Measurements from ENCODE around the gene SLC9A7.

The SLC9A7 gene

DNA sequence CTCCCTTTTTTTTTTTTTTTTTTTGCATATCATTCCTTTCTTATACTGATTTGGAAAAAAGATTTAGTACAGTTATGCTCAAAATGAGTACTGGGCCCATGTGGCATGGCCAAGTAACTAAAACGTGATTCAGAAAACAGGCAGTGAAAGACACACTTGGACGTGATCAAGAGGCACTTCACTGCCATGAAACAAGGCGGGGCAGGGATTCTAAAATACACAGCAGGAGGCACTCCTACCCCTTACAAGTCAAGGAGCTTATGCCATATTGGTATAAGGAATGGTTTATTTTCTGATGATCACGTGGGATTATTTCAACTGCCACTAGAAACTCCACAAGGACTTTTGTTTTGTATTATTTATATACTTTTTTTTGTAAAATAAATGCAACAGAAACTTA, 113.3 kb downstream of the SLC9A7 start:
- DNase-seq: no peak

DNA sequence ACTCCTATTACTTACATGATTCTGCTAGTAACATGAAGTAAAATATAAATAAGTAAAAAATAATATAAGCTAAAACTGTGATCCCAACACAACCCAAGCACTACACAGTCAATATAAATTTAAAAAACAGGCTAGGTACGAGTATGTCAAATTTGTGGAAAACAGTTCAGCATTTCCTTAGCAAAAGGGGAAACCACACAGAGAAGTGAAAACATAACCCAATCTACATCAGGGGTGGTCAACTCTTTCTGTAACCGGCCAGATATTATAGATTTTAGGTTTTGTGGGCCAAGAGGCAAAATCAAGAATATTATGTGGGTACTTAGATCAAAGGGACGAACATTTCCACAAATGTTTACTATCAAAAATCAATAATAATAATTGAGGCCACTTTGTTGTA, 115.3 kb downstream of the SLC9A7 start:
- DNase-seq: no peak

DNA sequence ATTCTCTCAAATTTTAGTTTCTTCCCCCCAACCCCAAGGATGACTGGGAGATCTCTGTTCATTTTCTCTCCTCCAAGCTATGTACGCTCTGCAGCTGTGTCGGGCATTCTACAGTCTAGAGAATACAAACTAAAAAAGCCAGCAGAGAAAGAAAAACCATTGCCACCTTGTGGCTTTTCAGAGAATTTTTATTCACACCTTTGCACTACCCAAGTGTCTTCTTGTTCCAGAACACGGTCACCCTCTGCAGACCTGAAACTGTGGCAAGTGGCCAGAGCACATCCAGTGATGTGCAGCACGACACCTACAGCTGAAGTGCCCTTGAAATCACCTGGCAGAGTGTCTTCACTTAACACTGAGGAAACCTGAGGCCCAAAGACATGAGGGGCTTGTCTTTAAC, 116.8 kb downstream of the SLC9A7 start:
- peak; percentile 69 for DNase-seq

- no peak for DNase-seq
Measured at GRCh38 chrX:46637938-46638337, 121.0 kb downstream of the SLC9A7 start.

GRCh38 chrX:46636223-46636622, 122.7 kb downstream of the SLC9A7 start:
- DNase-seq: no peak

GRCh38 chrX:46635186-46635585, 123.7 kb downstream of the SLC9A7 start:
- no peak for DNase-seq

DNA sequence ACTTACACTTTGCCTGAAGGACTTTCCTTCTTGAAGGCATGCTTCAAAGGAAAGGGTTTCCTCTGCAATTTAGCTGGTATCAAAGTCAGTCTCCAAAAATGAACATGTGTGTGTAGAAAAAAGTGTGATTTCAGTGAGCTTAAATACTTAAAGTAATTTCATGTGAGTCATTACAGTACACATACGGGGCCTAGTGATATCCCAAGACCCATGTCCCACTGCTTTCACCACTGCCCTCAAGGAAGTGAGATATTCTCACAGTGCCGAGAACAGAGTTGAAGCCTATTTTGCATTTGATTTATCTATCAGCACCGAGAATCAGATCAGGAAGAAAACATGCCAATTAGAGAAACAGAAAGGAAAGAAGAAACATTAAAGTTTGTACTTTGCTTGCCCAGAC, 124.3 kb downstream of the SLC9A7 start:
- no peak for DNase-seq

GRCh38 chrX:46630141-46630540, 128.8 kb downstream of the SLC9A7 start:
- DNase-seq: no peak

GRCh38 chrX:46628460-46629371, 130.2 kb downstream of the SLC9A7 start:
- DNase-seq: no peak

- no peak for DNase-seq
Measured at GRCh38 chrX:46627711-46628419, 131.1 kb downstream of the SLC9A7 start.

DNA sequence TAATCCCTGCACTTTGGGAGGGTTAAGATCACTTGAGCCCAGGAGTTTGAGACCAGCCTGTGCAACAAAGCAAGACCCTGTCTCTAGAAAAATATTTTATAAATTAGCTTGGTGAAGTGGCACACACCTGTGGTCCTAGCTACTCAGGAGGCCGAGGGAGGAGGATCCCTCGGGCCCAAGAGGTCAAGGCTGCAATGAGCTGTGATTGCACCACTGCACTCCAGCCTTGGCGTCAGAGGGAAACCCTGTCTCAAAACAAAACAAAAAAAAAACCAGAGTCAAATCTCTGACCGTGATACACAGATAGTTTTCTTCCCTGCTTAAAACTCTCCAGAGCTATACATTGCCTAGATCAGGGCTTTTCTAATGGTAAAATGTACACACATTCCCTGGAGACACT, 131.9 kb downstream of the SLC9A7 start:
- DNase-seq: no peak

DNA sequence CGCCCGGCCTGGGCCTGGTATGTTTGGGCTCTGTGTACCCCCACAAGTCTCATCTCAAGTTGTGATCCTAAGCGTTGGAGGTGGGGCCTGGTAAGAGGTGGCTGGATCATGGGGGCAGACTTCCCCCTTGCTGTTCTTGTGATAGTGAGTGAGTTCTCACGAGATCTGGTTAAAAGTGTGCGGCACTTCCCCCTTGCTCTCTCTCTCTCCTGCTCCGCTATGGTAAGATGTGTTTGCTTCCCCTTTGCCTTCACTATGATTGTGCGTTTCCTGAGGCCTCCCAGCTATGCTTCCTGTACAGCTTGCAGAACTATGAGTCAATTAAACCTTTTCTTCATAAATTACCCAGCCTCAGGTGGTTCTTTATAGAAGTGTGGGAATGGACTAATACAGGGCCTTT, 132.4 kb downstream of the SLC9A7 start:
- no peak for DNase-seq

GRCh38 chrX:46624090-46624786, 134.7 kb downstream of the SLC9A7 start:
- DNase-seq: peak; percentile 8

DNA sequence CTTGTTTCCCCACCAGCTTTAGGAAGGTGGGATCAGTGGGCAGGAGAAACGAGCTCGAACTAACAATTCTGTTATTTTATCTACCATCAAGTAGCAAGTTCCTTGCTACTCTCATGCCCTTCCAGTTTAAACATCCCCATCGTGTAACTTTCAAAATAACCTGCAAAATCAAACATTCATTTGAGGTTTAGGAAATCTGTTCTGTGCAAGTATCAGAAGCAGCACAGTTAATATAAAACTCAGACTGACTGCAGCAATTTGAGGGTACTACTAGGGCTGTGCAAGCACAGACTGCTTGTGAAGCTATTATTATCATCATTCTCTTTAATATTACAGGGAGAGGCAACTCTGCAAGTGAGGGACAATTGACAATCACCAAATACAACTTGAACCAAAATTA, 137.3 kb downstream of the SLC9A7 start:
- no peak for DNase-seq

DNA sequence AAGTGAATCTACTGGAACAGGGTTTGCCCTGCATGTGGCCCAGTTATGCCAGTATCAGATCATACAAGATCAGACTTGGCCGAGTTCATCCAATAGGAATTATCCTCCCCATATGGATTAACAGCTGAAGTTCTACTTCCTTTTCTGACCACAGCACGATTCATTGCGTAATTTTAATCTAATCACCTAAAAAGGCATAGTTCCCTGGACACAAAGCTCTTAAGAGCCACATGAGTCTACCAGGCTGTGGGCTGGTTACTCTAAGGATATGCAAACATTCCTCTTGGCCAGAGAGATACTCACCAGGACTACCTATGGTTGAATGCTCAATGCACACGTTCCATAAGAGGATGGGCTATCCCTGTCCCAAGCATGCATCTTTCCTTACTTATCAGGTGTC, 138.4 kb downstream of the SLC9A7 start:
- DNase-seq: no peak

GRCh38 chrX:46618947-46619346, 140.0 kb downstream of the SLC9A7 start:
- DNase-seq: no peak

DNA sequence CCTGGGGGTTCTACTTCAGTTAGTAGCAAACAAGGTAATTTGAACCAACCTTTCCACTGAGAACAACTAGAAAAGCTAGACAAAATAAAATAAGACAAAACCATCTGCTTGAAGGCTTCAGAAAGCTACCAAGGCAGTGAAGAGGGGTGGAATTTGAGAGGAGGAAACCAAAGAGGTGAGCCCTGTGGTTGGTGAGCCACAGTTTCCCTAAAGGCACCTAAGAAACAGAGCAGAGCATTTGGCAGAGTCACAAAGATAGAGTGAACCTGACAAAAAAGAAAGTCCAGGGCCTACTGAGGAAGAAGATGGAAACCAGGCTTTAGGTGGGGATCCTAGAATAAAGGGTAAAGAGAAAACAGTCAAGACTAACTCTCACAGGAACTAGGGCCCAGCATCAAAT, 141.0 kb downstream of the SLC9A7 start:
- DNase-seq: no peak

DNA sequence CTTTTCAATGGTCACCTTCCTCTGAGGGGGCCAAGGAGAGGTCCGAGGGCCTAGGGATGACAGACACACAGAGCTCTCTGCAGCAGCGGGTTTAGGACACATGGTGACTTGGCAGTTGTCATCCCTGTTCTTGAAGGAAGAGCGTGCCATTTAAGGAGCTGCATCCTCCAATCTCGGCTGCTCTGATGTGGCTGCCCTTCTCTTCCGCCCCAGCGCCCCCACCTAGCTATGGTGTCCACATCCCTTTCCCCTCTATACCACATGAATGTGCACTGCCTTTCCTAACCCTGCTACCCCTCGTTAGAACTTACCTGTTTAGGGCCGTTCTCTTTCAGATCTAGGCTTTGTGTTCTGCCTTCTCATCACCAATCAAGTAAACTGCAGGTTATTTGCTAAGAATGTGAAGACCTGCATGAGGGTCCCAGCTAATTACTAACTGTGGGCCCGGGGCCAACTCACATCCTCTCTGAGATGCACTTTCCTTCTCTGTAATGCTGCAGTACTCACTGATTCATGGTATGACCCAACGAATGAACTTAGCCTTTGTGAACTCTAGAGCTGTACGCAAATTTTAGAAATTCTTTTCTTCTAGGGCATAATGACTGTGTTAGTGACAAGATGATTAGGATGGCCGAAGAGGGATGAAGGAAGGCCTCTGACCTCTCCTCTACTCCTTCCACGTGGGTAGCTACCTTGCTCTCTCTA, 147.1 kb downstream of the SLC9A7 start:
- no peak for DNase-seq

- no peak for DNase-seq
Measured at GRCh38 chrX:46610070-46610658, 148.8 kb downstream of the SLC9A7 start.

GRCh38 chrX:46607916-46608315, 151.0 kb downstream of the SLC9A7 start:
- DNase-seq: no peak

- no peak for DNase-seq
Measured at GRCh38 chrX:46602468-46603102, 156.3 kb downstream of the SLC9A7 start.

DNA sequence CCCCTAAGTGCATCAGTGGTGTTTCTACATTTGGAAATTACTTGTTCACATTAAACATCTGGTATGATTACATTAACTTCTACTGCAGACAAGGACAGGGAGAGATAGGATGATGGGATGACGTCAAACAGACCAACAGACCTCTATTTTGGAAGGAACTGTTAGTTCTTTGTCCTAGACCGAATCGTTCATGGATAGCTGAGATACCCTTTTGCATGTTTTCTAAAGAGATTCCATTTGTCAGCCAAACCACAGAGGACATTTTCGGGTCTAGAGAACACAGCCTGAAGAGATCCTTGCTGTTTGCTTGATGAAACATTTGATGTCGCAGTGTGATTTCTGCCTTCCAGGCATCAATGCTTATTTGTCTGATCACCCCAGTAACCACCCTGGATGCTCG, 157.6 kb downstream of the SLC9A7 start:
- DNase-seq: no peak

All from NCI-H1105 treated with DMSO at 0.1 percent for 48 hours (cell line).